ENCODE results near the gene VCL.

GRCh38 chr10:74094231-74094630 is 96.3 kb downstream of the VCL start:
- TF ChIP-seq CTCF (IDR thresholded peaks at IDR 0.05) = no peak
- no peak for TF ChIP-seq POLR2A (IDR thresholded peaks at IDR 0.05)
